HG02642 (cell line): Measurements from ENCODE around the gene ST7L.

Experiments used
- ATAC-seq: cut with Tn5 transposase; IDR thresholded peaks from one replicate; pipeline ENCODE4 v1.9.1; 2021; ENCODE audit warnings: mild to moderate bottlenecking; ENCODE audit not compliant: unreplicated experiment, poor library complexity

ST7L gene

DNA sequence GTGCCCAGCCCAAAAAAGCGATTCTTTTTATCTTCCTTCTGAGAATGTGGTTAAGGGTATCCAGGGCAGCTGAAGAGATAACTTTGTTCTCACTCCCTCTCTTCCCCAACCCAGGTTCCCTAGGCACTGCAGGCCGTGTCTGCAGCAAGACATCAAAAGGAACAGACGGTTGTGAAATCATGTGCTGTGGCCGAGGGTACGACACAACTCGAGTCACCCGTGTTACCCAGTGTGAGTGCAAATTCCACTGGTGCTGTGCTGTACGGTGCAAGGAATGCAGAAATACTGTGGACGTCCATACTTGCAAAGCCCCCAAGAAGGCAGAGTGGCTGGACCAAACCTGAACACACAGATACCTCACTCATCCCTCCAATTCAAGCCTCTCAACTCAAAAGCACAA lies 98.8 kb downstream of the ST7L start:
- ATAC-seq = no peak

DNA sequence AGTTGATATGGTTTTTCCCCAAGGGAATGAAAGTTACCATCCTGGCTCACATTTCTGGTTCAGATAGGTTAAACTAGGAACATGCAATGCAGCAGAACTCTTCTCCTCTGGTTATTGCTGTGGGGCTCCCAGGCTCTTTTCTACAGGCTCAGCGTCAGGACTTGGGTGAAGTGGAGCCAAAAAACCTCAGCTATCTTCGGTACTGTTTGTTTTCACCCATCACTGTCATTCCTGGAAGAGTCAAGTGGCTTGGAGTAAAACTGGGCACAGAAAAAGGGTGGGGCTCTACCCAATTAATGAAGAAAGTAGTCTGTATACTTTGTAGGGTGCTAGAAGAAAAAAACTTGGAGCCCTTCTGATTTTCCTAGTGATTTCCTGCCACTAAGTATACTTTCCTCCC lies 100.8 kb downstream of the ST7L start:
- no peak for ATAC-seq

DNA sequence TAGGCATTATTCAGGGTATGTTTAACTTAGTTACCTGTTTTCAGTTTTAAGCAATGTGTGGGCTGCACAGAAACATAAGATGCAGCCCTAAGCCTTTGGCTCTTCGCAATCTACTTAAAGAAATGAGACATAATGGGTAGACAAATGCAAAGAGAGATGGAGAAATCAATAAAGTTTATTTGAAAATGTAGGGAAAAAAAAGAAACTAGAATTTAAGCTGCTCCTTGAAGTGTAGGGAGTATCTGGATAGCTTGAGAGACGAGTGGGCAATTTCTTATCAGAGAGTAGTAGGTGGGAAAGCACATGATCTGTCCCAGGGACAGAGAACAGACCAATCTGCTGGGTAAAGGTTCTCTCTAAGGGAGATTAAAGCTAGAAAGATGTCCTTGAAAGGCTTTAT lies 101.3 kb downstream of the ST7L start:
- ATAC-seq = no peak

DNA sequence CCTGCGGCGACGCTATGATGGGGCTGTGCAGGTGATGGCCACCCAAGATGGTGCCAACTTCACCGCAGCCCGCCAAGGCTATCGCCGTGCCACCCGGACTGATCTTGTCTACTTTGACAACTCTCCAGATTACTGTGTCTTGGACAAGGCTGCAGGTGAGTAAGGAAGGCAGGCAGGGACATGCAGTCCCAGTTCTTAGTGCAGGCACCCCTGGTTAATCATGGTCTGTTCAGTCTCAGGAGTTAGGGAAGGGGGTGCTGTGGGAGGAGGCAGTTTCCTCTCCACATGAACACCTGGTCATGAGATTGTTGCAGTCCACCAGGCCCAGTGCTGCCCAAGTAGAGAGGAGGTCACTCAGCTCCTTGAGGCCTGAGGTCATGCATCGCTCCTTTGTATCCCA lies 101.7 kb downstream of the ST7L start:
- no peak for ATAC-seq

DNA sequence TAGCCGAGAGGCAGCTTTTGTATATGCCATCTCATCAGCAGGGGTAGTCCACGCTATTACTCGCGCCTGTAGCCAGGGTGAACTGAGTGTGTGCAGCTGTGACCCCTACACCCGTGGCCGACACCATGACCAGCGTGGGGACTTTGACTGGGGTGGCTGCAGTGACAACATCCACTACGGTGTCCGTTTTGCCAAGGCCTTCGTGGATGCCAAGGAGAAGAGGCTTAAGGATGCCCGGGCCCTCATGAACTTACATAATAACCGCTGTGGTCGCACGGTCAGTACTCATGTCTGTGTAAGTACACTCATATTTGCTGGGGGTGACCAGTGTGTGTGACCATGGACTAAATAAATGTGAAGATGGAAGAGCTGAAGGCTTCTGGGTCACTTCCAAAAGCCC lies 102.8 kb downstream of the ST7L start:
- no peak for ATAC-seq

DNA sequence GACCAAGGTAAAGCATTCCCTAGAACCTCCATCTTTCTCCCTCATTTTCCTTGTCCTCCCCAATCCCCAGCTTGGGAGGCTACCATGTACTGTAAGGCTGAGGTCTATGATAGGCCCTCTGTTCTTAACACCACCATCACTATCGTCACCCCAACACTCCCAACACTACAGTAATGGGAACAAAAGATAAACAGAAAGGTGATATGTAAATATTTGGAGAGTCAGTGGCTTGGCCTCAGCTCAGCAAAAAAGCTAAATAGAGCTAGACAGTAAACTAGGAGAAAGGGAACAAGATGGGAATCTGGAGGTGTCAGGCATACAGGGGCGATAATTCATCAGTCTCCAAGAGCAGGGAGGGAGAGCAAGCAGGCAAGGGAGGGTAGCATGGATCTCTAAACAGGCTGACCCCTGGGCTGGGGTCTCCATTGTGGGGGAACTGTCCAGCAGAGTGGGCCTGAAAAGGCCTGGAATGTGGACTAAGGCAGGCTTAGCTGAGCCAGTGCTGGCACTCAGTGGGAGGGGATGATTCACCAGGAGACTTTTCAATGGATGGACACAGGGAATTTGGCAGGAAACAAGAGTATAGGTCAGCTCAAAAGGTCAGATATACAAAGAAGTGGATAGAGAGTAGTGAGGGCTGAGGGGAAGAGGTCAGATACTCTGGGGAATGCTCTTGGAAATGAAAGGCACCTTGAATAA lies 103.5 kb downstream of the ST7L start:
- ATAC-seq = no peak

DNA sequence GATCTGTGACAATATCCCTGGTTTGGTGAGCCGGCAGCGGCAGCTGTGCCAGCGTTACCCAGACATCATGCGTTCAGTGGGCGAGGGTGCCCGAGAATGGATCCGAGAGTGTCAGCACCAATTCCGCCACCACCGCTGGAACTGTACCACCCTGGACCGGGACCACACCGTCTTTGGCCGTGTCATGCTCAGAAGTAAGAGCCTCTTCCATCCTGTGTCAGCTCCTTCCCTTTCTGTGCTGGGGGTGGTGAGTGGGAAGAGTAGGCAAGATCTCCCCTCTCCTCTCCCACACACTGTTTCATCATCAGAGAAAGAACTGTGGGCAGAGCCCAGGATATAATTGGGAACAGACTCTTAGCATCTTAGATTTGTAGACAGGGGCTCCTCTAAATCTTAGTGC lies 104.0 kb downstream of the ST7L start:
- ATAC-seq = no peak

DNA sequence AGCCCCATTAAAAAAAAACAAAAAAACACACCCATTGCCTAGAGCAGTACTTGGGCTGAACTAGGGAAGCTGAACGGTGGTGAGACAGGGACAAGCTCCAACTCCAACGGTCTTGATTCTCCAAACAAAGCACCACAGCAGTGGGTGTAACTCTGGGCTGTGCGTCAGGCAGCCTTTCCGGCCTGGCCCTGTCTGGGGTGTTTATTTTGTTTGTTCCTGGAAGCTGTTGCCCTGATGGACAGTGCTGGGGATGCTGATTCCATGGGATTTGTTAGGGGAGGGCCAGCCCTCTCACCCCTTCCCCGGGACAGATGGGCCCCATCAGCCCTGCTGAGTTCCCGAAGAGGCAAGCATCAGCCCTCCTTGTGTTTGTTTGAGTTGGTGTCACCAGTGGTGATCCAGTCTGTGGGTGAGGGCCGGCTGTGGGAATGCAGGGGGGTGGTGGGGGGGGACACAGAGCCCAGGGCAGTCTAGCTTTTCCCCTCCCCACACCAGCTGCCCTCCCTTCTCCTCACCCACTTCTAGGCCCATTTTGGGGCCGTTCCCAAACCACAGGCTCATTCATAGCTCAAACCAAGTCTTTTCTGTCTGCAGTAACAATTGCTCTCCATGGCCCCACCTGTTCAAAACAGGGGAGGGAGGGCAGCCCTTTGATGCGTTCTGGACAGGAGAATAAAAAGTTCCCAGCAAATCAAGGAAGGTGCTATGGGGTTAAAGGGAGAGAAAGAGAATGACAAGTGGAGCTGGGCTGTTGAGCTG lies 105.7 kb downstream of the ST7L start:
- no peak for ATAC-seq

DNA sequence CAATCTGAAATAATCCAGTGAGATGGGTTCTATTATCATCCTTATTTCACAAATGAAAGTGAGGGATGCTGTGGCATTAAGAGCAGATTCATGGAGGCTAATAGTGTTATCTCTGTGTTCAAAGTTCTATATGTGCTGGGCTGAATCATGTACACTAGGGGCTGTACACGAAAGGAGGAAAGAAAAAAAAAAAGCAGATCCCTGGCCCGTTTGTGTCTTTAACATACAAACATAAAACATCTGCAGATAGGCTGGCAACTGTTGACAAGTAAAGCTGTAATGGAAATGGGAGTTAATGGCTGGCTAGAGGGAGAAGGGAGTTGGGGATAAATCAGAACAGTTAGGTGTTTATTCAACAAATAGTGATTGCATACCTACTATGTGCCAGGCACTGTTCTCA lies 107.0 kb downstream of the ST7L start:
- ATAC-seq = no peak

DNA sequence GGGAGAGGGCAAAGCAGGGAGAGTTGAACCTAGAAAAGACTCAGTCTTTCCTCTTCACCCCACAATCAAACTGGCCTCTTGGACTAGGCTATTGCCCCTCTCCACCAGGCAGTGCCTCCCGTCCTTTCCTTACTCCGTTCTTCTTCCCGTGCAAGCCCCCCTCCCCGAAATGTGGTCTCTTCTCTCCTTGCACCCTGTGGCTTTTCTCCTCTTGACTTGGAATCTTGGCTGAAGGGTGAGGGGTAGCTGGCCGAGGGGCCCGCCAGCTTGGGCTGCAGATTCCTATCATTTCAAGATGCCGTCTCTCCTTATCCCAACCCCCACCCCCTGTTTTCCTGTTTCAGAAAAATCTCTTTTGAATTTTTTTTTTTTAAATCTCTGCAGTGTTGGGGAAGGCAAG lies 108.6 kb downstream of the ST7L start:
- no peak for ATAC-seq

DNA sequence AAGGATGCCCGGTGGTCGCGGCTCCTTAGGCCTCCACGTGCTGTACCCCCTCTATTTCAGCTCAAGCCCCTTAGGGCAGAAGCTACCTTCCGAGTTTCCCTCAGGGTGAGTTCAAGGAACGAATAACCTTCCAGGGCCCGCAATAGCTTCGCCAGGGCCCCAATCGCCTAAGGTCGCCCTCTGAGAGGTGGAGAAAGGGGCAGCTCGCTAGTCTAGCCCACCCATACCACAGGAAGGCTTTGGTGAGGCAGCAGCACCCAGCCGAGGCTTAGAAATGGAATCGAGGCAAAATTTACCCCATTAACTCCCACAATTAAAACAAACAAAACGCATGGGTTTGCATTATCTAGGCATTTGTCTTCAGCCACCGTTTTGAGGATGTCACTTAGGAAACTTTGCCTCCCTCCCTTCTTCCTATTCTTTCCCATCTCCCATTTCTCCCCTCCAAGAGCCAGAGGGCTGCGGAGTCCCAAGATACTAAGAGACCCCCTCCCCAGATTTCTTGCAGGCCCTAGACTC lies 109.2 kb downstream of the ST7L start:
- ATAC-seq = no peak

DNA sequence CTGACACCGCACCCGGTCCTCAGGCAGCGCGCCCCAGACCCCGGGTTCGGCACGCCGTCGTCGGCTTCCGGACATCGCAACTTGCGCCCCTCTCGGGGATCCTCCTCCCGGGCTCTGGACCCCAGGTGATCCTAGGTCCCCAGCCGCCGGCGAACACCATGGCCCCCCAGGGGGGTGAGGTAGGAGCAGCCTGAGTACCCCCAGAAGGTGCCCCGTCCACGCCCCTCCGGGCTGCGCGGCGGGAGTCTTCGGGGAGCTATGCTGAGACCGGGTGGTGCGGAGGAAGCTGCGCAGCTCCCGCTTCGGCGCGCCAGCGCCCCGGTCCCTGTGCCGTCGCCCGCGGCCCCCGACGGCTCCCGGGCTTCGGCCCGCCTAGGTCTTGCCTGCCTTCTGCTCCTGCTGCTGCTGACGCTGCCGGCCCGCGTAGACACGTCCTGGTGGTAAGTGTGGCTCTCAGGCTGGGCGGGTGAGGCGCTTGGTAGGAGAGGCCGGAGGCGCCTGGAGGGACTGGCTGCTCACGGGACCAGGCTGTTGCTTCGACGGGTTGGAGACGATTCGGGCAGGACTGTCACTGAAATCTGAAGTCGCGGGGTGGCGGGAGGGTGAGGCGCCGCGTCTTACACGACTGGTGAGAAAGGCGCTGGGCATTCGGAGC lies 109.8 kb downstream of the ST7L start:
- no peak for ATAC-seq

DNA sequence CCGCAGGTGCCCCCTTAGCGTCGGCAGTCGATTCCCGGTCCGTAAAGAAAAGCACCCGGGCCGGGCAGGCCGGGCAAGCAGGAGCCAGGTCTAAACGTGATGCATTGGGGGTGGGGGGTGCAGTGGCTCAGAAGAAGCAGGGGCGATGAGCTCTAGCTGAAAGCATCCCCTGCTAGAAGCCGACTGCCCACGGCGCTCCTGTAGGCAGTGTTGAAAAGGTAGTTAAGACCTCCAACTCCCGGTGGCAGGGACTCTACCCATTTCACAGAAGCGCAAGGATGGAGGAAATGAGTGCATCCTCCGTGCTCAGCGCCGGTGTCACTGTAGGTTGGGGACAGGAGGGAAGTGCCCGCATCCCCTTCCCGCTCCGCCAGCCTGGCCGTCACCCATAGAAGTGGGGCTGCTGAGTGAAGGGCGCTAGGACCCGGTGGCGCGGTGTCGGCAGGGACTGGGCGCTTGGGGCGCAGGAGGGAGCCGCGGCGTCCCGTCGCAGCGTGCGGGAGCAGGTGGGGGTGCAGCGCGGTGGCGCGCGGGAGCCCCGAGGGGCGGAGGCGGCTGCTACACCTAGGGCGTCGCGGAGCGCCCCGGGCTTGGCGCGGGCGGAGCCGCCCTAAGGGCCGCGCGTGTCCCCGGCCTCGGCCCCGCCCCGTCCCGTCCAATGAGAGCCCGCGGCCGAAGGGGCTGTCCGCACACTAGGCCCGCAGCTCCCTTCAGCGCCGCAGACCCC lies 110.5 kb downstream of the ST7L start, which contains the start of gene WNT2B:
Gene WNT2B (plus strand): TSS at position 688 of the 727 bp plus-strand sequence. CDS start 298 bp downstream, outside the sequence.
- no peak for ATAC-seq

DNA sequence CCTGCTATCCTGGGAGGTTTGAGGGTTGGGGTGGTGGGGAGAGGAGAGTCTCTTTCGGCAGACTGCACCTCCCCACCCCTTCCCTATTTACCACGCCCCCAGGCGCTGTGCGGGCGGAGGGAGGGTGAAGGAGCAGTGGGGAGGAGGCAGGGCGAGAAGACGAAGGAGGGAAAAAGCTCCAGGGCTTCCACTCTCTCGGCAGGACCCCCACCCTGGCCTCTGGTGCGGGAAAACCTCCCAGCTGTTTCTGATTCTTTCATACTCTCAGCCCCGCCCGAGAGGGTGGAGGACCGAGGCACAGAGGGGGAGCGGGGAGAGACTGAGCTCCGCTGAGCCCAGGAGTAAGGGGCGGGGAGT lies 111.0 kb downstream of the ST7L start:
- ATAC-seq = no peak

DNA sequence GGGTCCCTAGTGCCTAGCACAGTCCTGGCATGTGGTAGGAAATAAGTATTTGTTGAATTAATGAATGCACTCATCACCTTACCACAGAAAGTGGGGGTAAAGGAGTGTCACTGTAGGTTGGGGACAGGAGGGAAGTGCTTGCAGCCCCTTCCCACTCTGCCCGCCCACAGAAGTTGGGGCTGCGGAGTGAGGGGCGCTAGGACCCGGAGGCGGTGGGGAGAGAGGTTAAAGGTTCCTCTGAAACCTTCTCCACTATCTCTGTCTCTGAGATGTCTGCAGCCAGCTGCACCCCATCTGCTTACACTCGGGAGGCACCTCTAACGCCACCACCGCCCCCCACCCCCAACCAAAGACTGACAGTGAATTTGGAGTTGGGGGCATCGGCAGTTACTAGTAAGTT lies 111.6 kb downstream of the ST7L start:
- ATAC-seq = no peak

DNA sequence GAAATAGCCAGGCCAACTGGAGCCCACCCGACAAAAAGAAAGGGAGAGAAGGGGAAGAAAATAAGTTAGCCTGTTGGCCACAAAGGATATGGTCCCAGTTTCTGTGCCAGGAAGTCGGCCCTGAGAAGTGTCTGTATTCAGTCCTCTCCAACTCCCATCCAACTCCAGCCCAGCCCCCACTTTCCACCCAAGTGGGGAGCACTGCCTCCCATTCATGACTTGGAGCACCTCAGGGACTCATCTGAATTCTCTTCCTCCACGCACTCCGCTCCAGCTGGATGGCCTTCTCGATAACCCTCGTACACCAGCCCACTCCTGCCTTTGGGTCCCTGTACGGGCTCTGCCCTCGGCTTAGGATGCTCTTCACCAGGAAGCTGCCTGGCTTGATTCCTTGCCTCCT lies 112.2 kb downstream of the ST7L start:
- ATAC-seq = no peak

DNA sequence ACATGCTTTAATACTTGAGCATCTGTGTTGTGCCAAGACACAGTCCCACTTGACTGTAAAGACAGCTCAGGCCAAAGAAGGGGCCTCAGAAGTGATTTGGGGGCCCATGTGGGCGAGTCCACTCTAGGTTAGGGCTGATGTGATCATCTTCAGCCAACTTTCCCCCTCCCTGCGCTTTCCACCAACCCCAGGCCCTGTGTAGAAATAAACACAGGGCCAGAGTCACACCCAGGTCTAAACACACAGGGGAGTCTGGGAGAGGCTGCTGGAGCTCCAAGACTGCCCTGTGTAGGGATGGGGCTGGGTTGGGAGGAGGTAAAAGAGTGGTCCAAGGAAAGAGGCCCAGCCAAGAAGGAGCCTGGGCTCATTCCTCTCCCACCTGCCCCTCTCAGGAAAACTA lies 112.6 kb downstream of the ST7L start:
- ATAC-seq = no peak

DNA sequence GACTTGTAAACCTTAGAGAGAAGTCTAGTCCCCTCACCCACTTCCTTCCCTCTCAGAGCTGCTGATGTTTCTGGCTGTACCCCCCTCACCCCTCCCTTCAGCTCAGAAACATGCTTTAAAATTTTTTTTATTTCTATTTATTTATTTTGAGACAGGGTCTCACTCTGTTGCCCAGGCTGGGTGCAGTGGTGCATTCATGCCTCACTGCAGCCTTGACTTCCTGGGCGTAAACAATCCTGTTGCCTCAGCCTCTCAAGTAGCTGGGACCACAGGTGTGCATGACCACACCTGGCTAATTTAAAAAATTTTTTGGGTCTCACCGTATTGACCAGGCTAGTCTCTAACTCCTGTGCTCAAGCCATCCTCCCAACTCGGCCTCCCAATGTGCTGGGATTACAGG lies 113.1 kb downstream of the ST7L start:
- ATAC-seq = no peak

DNA sequence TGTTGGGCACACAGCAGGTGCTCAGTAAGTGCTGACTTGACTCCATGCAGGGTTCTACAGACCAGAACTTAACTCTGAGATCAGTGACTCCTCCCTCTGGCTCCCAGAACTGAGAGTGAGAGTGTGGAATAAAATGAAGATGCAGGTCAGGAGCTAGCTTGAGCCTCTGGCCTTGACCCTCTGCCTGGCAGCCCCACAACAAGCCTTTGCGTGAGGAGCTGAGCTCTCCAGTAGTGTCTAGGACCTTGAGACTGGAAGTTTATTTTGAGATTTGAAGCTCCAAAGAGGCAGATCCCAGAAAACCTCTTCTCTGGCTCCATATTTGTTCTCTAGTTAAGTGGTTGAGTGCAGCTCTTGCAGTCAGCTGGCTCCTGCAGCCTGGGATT lies 113.5 kb downstream of the ST7L start:
- ATAC-seq = no peak

DNA sequence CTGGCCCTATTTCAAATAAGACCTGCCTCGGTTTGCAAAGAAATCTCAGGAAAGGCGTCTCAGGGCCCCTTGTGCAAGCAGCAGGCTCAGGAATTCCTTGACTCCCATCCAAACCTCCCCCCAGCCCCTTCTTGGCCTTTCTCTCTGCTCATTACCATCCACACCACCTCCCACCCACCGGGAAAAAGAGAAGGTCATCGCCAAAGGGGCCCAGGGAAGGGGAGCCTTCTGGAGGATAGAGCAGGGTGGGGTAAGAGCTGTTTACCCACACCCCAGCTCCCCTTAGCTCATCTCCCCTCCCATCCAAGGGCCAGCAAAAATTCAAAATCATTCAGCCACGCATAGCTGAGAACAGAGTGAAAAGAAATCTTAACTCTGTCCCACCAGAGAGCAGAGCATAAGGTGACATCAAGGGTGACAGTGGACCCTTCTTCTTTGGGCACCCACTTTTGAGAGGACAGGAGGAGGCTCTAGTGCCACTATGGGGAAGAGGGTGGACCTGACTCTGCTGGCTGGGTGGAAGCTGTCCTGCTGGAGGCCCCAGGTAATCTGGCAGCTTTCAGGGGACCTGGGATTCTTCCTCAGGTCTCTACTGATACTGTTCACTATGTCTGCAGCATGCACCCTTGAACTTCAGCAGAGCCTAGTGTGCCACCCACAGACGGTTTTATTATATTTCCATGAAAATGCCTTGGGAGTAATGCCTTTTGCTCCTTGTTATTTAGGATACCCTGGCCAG lies 114.1 kb downstream of the ST7L start:
- ATAC-seq = no peak
